Measurements from ENCODE around the gene CDH2.

CDH2 gene

GRCh38 chr18:28126768-28127167 lies 50.2 kb downstream of the CDH2 start:
- DNase-seq: no peak

- no peak for DNase-seq
These were observed 51.9 kb downstream of the CDH2 start for GRCh38 chr18:28125051-28125450.

GRCh38 chr18:28124131-28125029 lies 52.5 kb downstream of the CDH2 start:
- no peak for DNase-seq

- DNase-seq: no peak
These were observed 53.4 kb downstream of the CDH2 start for GRCh38 chr18:28123401-28124030.

- no peak for DNase-seq
These were observed 56.0 kb downstream of the CDH2 start for GRCh38 chr18:28120828-28121515.

- no peak for DNase-seq
These were observed 60.5 kb downstream of the CDH2 start for GRCh38 chr18:28116461-28116860.

- no peak for DNase-seq
These were observed 61.8 kb downstream of the CDH2 start for GRCh38 chr18:28115149-28115550.

GRCh38 chr18:28114472-28114871 lies 62.5 kb downstream of the CDH2 start:
- DNase-seq: no peak

- DNase-seq: no peak
These were observed 63.5 kb downstream of the CDH2 start for GRCh38 chr18:28113271-28114029.

- DNase-seq: no peak
These were observed 64.9 kb downstream of the CDH2 start for GRCh38 chr18:28112056-28112470.

- DNase-seq: no peak
These were observed 66.0 kb downstream of the CDH2 start for GRCh38 chr18:28110924-28111323.

- DNase-seq: no peak
These were observed 67.0 kb downstream of the CDH2 start for GRCh38 chr18:28109781-28110560.

GRCh38 chr18:28108814-28109213 lies 68.1 kb downstream of the CDH2 start:
- DNase-seq: no peak

- DNase-seq: no peak
These were observed 68.7 kb downstream of the CDH2 start for GRCh38 chr18:28108254-28108653.

GRCh38 chr18:28099237-28099636 lies 77.7 kb downstream of the CDH2 start:
- no peak for DNase-seq

- DNase-seq: no peak
These were observed 81.3 kb downstream of the CDH2 start for GRCh38 chr18:28095631-28096030.

- no peak for DNase-seq
These were observed 81.9 kb downstream of the CDH2 start for GRCh38 chr18:28095041-28095440.

- DNase-seq: no peak
These were observed 85.7 kb downstream of the CDH2 start for GRCh38 chr18:28091197-28091596.

GRCh38 chr18:28088477-28088876 lies 88.5 kb downstream of the CDH2 start:
- no peak for DNase-seq

- DNase-seq: no peak
These were observed 90.0 kb downstream of the CDH2 start for GRCh38 chr18:28086670-28087552.

- no peak for DNase-seq
These were observed 95.4 kb downstream of the CDH2 start for GRCh38 chr18:28081516-28081915.
